GM12875 (cell line): Measurements from ENCODE around the gene IBSP.

Source experiments
- H3K4me3 ChIP-seq: one replicate; pipeline ENCODE4 v1.5.1; 2011; ENCODE audit warnings: low read depth, low read length, control low read depth
- CTCF ChIP-seq: IDR thresholded peaks from 2 replicates; pipeline ENCODE4 v1.5.1; 2011; ENCODE audit warnings: low read depth, mild to moderate bottlenecking, control low read depth, inconsistent platforms, low read length, moderate library complexity, borderline replicate concordance; ENCODE audit not compliant: insufficient read depth

IBSP gene

GRCh38 chr4:87799301-87800113 lies at the start of gene IBSP:
IBSP (plus strand) TSS chr4:87799554; CDS start chr4:87802362, 2,808 bp downstream.
- no peak for TF ChIP-seq CTCF
- no peak within 1 kb of the TSS for H3K4me3 ChIP-seq

- no peak for TF ChIP-seq CTCF
These were observed 49.5 kb upstream of the IBSP start for GRCh38 chr4:87749883-87750282.

GRCh38 chr4:87758270-87758669 lies 41.1 kb upstream of the IBSP start:
- TF ChIP-seq CTCF: no peak
- no peak overlapping the region for H3K4me3 ChIP-seq

More at GRCh38 chr4:87749883-87750282, 49.5 kb upstream of the IBSP start:
- H3K4me3 ChIP-seq: no peak overlapping the region

- no peak for TF ChIP-seq CTCF
- no peak overlapping the region for H3K4me3 ChIP-seq
These were observed 37.0 kb upstream of the IBSP start for GRCh38 chr4:87762311-87762710.

- TF ChIP-seq CTCF: no peak
- no peak overlapping the region for H3K4me3 ChIP-seq
These were observed 17.8 kb upstream of the IBSP start for GRCh38 chr4:87781569-87781968.

- H3K4me3 ChIP-seq: no peak overlapping the region
These were observed 15.6 kb upstream of the IBSP start for GRCh38 chr4:87783781-87784180.

More at GRCh38 chr4:87783781-87784180, 15.6 kb upstream of the IBSP start:
- no peak for TF ChIP-seq CTCF
